ENCODE data around the gene KIF3B.
"Not testable (repeated sequence)": the region's sequence is repeated elsewhere in the genome, so short reads cannot be mapped to it uniquely, and the experiment has no call there.

KIF3B gene

GRCh38 chr20:32325706-32326503, 48.5 kb downstream of the KIF3B start:
- H3K4me1 Mint-ChIP-seq, result no peaks in the 10 kb centered on the region
- peak overlapping the region; percentile 27 for H3K27ac Mint-ChIP-seq
- no peaks in the 10 kb centered on the region for H3K27me3 Mint-ChIP-seq
- ATAC-seq, result no peak
- H3K36me3 Mint-ChIP-seq, result peaks cover 32% of the 10 kb centered on the region
- no peak overlapping the region for H3K4me3 Mint-ChIP-seq
- no peaks in the 10 kb centered on the region for H3K9me3 Mint-ChIP-seq

- ATAC-seq, result no peak
- H3K36me3 Mint-ChIP-seq, result peaks cover 28% of the 10 kb centered on the region
- H3K4me1 Mint-ChIP-seq, result peaks cover 1% of the 10 kb centered on the region
- no peaks in the 10 kb centered on the region for H3K9me3 Mint-ChIP-seq
- no peaks in the 10 kb centered on the region for H3K27me3 Mint-ChIP-seq
- H3K4me3 Mint-ChIP-seq, result no peak overlapping the region
- H3K27ac Mint-ChIP-seq, result peak overlapping the region; percentile 27
Observed at GRCh38 chr20:32326504-32326845, 49.0 kb downstream of the KIF3B start.

GRCh38 chr20:32327087-32327681, 49.7 kb downstream of the KIF3B start:
- peaks cover 8% of the 10 kb centered on the region for H3K4me1 Mint-ChIP-seq
- H3K9me3 Mint-ChIP-seq, result no peaks in the 10 kb centered on the region
- H3K27ac Mint-ChIP-seq, result peak overlapping the region; percentile 27
- peaks cover 33% of the 10 kb centered on the region for H3K36me3 Mint-ChIP-seq
- no peaks in the 10 kb centered on the region for H3K27me3 Mint-ChIP-seq
- no peak for ATAC-seq
- no peak overlapping the region for H3K4me3 Mint-ChIP-seq

- no peak overlapping the region for H3K27ac Mint-ChIP-seq
- no peak overlapping the region for H3K4me3 Mint-ChIP-seq
- no peak for ATAC-seq
Observed at GRCh38 chr20:32329817-32330554, 52.5 kb downstream of the KIF3B start.

GRCh38 chr20:32330555-32330897, 53.1 kb downstream of the KIF3B start:
- no peak for ATAC-seq
- H3K9me3 Mint-ChIP-seq, result no peaks in the 10 kb centered on the region
- peaks cover 47% of the 10 kb centered on the region for H3K36me3 Mint-ChIP-seq
- peaks cover 36% of the 10 kb centered on the region for H3K4me1 Mint-ChIP-seq
- no peak overlapping the region for H3K27ac Mint-ChIP-seq
- no peaks in the 10 kb centered on the region for H3K27me3 Mint-ChIP-seq
- no peak overlapping the region for H3K4me3 Mint-ChIP-seq

More at GRCh38 chr20:32329817-32330554, 52.5 kb downstream of the KIF3B start:
- Mint-ChIP-seq H3K9me3 (no peaks in the 10 kb centered on the region), H3K36me3 (peaks cover 45% of the 10 kb centered on the region), H3K4me1 (peaks cover 36% of the 10 kb centered on the region), H3K27me3 (no peaks in the 10 kb centered on the region)

GRCh38 chr20:32332614-32333013, 55.2 kb downstream of the KIF3B start:
- no peaks in the 10 kb centered on the region for H3K9me3 Mint-ChIP-seq
- no peak overlapping the region for H3K4me3 Mint-ChIP-seq
- H3K27ac Mint-ChIP-seq, result peak overlapping the region; percentile 92
- ATAC-seq, result peak; percentile 51
- H3K27me3 Mint-ChIP-seq, result no peaks in the 10 kb centered on the region
- peaks cover 48% of the 10 kb centered on the region for H3K4me1 Mint-ChIP-seq
- H3K36me3 Mint-ChIP-seq, result peaks cover 36% of the 10 kb centered on the region

- Mint-ChIP-seq H3K36me3 (peaks cover 39% of the 10 kb centered on the region), H3K4me1 (peaks cover 48% of the 10 kb centered on the region), H3K9me3 (no peaks in the 10 kb centered on the region), H3K4me3 (peak overlapping the region; percentile 6), H3K27me3 (no peaks in the 10 kb centered on the region), H3K27ac (peak overlapping the region; percentile 92)
- ATAC-seq, result peak; percentile 76
Observed at GRCh38 chr20:32333181-32333987, 55.9 kb downstream of the KIF3B start.

- Mint-ChIP-seq H3K4me1 (peaks cover 52% of the 10 kb centered on the region), H3K4me3 (peak overlapping the region; percentile 6)
Observed at GRCh38 chr20:32333988-32334885, 56.8 kb downstream of the KIF3B start.

GRCh38 chr20:32336918-32337347, 59.5 kb downstream of the KIF3B start:
- no peak for ATAC-seq
- H3K27me3 Mint-ChIP-seq, result no peaks in the 10 kb centered on the region
- H3K27ac Mint-ChIP-seq, result peak overlapping the region; percentile 31
- H3K4me1 Mint-ChIP-seq, result peaks cover 53% of the 10 kb centered on the region
- no peaks in the 10 kb centered on the region for H3K9me3 Mint-ChIP-seq
- H3K36me3 Mint-ChIP-seq, result peaks cover 29% of the 10 kb centered on the region
- H3K4me3 Mint-ChIP-seq, result no peak overlapping the region

More at GRCh38 chr20:32333988-32334885, 56.8 kb downstream of the KIF3B start:
- H3K9me3 Mint-ChIP-seq, result no peaks in the 10 kb centered on the region
- no peaks in the 10 kb centered on the region for H3K27me3 Mint-ChIP-seq
- ATAC-seq, result peak; percentile 73
- peaks cover 44% of the 10 kb centered on the region for H3K36me3 Mint-ChIP-seq
- H3K27ac Mint-ChIP-seq, result peak overlapping the region; percentile 92

- no peak overlapping the region for H3K4me3 Mint-ChIP-seq
Observed at GRCh38 chr20:32337937-32338661, 60.6 kb downstream of the KIF3B start.

GRCh38 chr20:32338665-32339064, 61.2 kb downstream of the KIF3B start:
- H3K27ac Mint-ChIP-seq, result no peak overlapping the region
- no peak overlapping the region for H3K4me3 Mint-ChIP-seq
- H3K36me3 Mint-ChIP-seq, result peaks cover 28% of the 10 kb centered on the region
- H3K27me3 Mint-ChIP-seq, result no peaks in the 10 kb centered on the region
- no peak for ATAC-seq
- H3K4me1 Mint-ChIP-seq, result peaks cover 36% of the 10 kb centered on the region
- H3K9me3 Mint-ChIP-seq, result no peaks in the 10 kb centered on the region

More at GRCh38 chr20:32337937-32338661, 60.6 kb downstream of the KIF3B start:
- no peaks in the 10 kb centered on the region for H3K9me3 Mint-ChIP-seq
- H3K4me1 Mint-ChIP-seq, result peaks cover 42% of the 10 kb centered on the region
- H3K27ac Mint-ChIP-seq, result no peak overlapping the region
- H3K27me3 Mint-ChIP-seq, result no peaks in the 10 kb centered on the region
- no peak for ATAC-seq
- peaks cover 28% of the 10 kb centered on the region for H3K36me3 Mint-ChIP-seq

- Mint-ChIP-seq H3K4me3 (no peak overlapping the region), H3K4me1 (peaks cover 32% of the 10 kb centered on the region), H3K36me3 (peaks cover 28% of the 10 kb centered on the region), H3K9me3 (no peaks in the 10 kb centered on the region), H3K27me3 (no peaks in the 10 kb centered on the region), H3K27ac (no peak overlapping the region)
- no peak for ATAC-seq
Observed at GRCh38 chr20:32339116-32339515, 61.7 kb downstream of the KIF3B start.

GRCh38 chr20:32341053-32341452, 63.6 kb downstream of the KIF3B start:
- H3K9me3 Mint-ChIP-seq, H3K27me3 Mint-ChIP-seq, H3K4me3 Mint-ChIP-seq, ATAC-seq: not testable (repeated sequence)
- Mint-ChIP-seq H3K27ac (peak overlapping the region; percentile 12), H3K36me3 (peaks cover 14% of the 10 kb centered on the region), H3K4me1 (peaks cover 23% of the 10 kb centered on the region)

All from stimulated activated memory B cell treated with anti-CD40 and anti-IgM and Interleukin-4, amounts not matched to agents 10 μg/mL and 1 μg/mL and 100 μg/mL, for 72 hours (primary cell).